DND-41 (cell line): Measurements from ENCODE around the gene SYDE2.

ENCODE experiments used
- ATAC-seq: fragments of 200-7000 bp; cut with Tn5 transposase; 3 replicates; pipeline ENCODE4 v1.9.1; 2021; ENCODE audit warnings: low read depth; ENCODE audit not compliant: insufficient read depth
- DNase-seq: peaks from one replicate; pipeline ENCODE4 v3.0.0-alpha.2; 2020
- H2AFZ ChIP-seq: 2 replicates; pipeline ENCODE4 v1.6.0; 2012; ENCODE audit warnings: low read depth, low read length
- H3K27ac ChIP-seq: 2 replicates; pipeline ENCODE4 v1.5.1; 2012; ENCODE audit warnings: low read length, inconsistent platforms
- H3K27me3 ChIP-seq: fragments of 200-600 bp; sonication (generic); 2 replicates; pipeline ENCODE4 v1.6.0; 2012; ENCODE audit warnings: low read length, mild to moderate bottlenecking, inconsistent platforms; ENCODE audit not compliant: insufficient read depth, poor library complexity
- H3K36me3 ChIP-seq: 2 replicates; pipeline ENCODE4 v1.5.1; 2012; ENCODE audit warnings: low read length, inconsistent platforms; ENCODE audit not compliant: insufficient read depth
- H3K4me1 ChIP-seq: 2 replicates; pipeline ENCODE4 v1.5.1; 2012; ENCODE audit warnings: mild to moderate bottlenecking, low read length; ENCODE audit not compliant: insufficient read depth
- H3K4me2 ChIP-seq: 2 replicates; pipeline ENCODE4 v1.6.0; 2012; ENCODE audit warnings: mild to moderate bottlenecking, moderate library complexity, low read length, inconsistent platforms; ENCODE audit not compliant: insufficient read depth
- H3K4me3 ChIP-seq, 2 experiments: fragments of 200-600 bp in 1 of 2; shearing (Covaris generic) in 1 of 2; 2 replicates each; pipeline ENCODE4 v1.5.1; 2012 to 2016; ENCODE audit warnings: inconsistent platforms in 2 of 2, low read length in 2 of 2, mild to moderate bottlenecking in 2 of 2, low read depth in 1 of 2, moderate library complexity in 1 of 2
- H3K79me2 ChIP-seq: 2 replicates; pipeline ENCODE4 v1.6.0; 2012; ENCODE audit warnings: low read length, inconsistent platforms; ENCODE audit not compliant: insufficient read depth
- H3K9ac ChIP-seq: 2 replicates; pipeline ENCODE4 v1.6.0; 2012; ENCODE audit warnings: low read depth, mild to moderate bottlenecking, inconsistent platforms, low read length, moderate library complexity
- H3K9me3 ChIP-seq: 2 replicates; pipeline ENCODE4 v1.5.1; 2012; ENCODE audit warnings: low read length, moderate library complexity, mild to moderate bottlenecking, inconsistent platforms; ENCODE audit not compliant: insufficient read depth, severe bottlenecking
- H4K20me1 ChIP-seq: 2 replicates; pipeline ENCODE4 v1.6.0; 2012; ENCODE audit warnings: low read length; ENCODE audit not compliant: insufficient read depth
- CTCF ChIP-seq: IDR thresholded peaks from 2 replicates; pipeline ENCODE4 v1.5.1; 2012; ENCODE audit warnings: borderline replicate concordance, low read length, moderate library complexity, mild to moderate bottlenecking; ENCODE audit not compliant: poor library complexity, severe bottlenecking; ENCODE audit errors: extremely low read depth
- EZH2 ChIP-seq: IDR thresholded peaks from 3 replicates; pipeline ENCODE4 v1.6.1; 2012; ENCODE audit warnings: borderline replicate concordance, low read depth, mild to moderate bottlenecking, moderate library complexity, low read length, inconsistent platforms; ENCODE audit not compliant: severe bottlenecking

Gene SYDE2

GRCh38 chr1:85153149-85153891 lies 47.5 kb downstream of the SYDE2 start:
- Histone ChIP-seq H3K9ac (no peak overlapping the region), H3K79me2 (no peaks in the 10 kb centered on the region), H2AFZ (no peak overlapping the region), H3K4me2 (no peak overlapping the region), H3K4me3 (no peak overlapping the region), H3K27ac (no peak overlapping the region), H3K36me3 (no peaks in the 10 kb centered on the region), H3K27me3 (no peaks in the 10 kb centered on the region), H3K9me3 (no peaks in the 10 kb centered on the region), H3K4me1 (0 out of 2 replicates have a peak, but pooled peaks cover 2% of the 10 kb centered on the region), H4K20me1 (no peaks in the 10 kb centered on the region)
- DNase-seq (no peak), ATAC-seq (no peak)
- TF ChIP-seq CTCF (no peak), EZH2 (no peak)

GRCh38 chr1:85151446-85151845 lies 49.4 kb downstream of the SYDE2 start:
- Histone ChIP-seq H2AFZ (no peak overlapping the region), H3K36me3 (no peaks in the 10 kb centered on the region), H3K27me3 (no peaks in the 10 kb centered on the region), H3K79me2 (no peaks in the 10 kb centered on the region), H3K4me1 (0 out of 2 replicates have a peak, but pooled peaks cover 3% of the 10 kb centered on the region), H3K4me3 (no peak overlapping the region), H3K9me3 (no peaks in the 10 kb centered on the region), H3K9ac (no peak overlapping the region), H3K4me2 (no peak overlapping the region), H4K20me1 (no peaks in the 10 kb centered on the region), H3K27ac (no peak overlapping the region)
- no peak for TF ChIP-seq CTCF
- TF ChIP-seq EZH2: no peak
- no peak for DNase-seq
- no peak for ATAC-seq

GRCh38 chr1:85149805-85150204 lies 51.0 kb downstream of the SYDE2 start:
- no peak for DNase-seq
- Histone ChIP-seq H3K4me2 (no peak overlapping the region), H3K27ac (no peak overlapping the region)

More at GRCh38 chr1:85149805-85150204, 51.0 kb downstream of the SYDE2 start:
- H3K9me3 ChIP-seq: no peaks in the 10 kb centered on the region
- ATAC-seq: no peak
- no peak overlapping the region for H3K4me3 ChIP-seq
- no peaks in the 10 kb centered on the region for H3K79me2 ChIP-seq
- H3K9ac ChIP-seq: no peak overlapping the region
- no peaks in the 10 kb centered on the region for H3K27me3 ChIP-seq
- TF ChIP-seq EZH2: no peak
- TF ChIP-seq CTCF: no peak
- H3K4me1 ChIP-seq: 0 out of 2 replicates have a peak, but pooled peaks cover 3% of the 10 kb centered on the region
- no peak overlapping the region for H2AFZ ChIP-seq
- no peaks in the 10 kb centered on the region for H3K36me3 ChIP-seq
- no peaks in the 10 kb centered on the region for H4K20me1 ChIP-seq
